ENCODE data around the gene MAGI2.

Gene MAGI2

GRCh38 chr7:78165854-78166253 is 1287.6 kb downstream of the MAGI2 start:
- H3K79me2 ChIP-seq (ENCODE audit: insufficient read depth, low read length): no peaks in the 10 kb centered on the region
- no peaks in the 10 kb centered on the region for H3F3A ChIP-seq (ENCODE audit: low read depth)
- H3K9ac ChIP-seq (ENCODE audit: low read depth, low read length, poor library complexity, severe bottlenecking): no peak overlapping the region
- no peak overlapping the region for H3K4me3 ChIP-seq (ENCODE audit: low read length, poor library complexity, severe bottlenecking)
- H3K9me3 ChIP-seq (ENCODE audit: insufficient read depth, low read depth, low read length): no peaks in the 10 kb centered on the region
- no peaks in the 10 kb centered on the region for H3K9me2 ChIP-seq (replicated peaks; ENCODE audit: low read depth, low read length)
- no peak overlapping the region for H3K4me2 ChIP-seq (ENCODE audit: low read depth, low read length, poor library complexity, severe bottlenecking)
- H3K27me3 ChIP-seq (ENCODE audit: insufficient read depth, low read length, poor library complexity, severe bottlenecking): no peaks in the 10 kb centered on the region
- H4K20me1 ChIP-seq (ENCODE audit: insufficient read depth, low read length, poor library complexity, severe bottlenecking): no peaks in the 10 kb centered on the region
- no peak overlapping the region for H2AFZ ChIP-seq (ENCODE audit: low read length)
- no peaks in the 10 kb centered on the region for H3K36me3 ChIP-seq (ENCODE audit: insufficient read depth, low read length)
- no peaks in the 10 kb centered on the region for H3K4me1 ChIP-seq (ENCODE audit: insufficient read depth, low read length, poor library complexity, severe bottlenecking)
- TF ChIP-seq CTCF (conservative IDR thresholded peaks at IDR 0.05; ENCODE audit: low read length): no peak
- no peak for TF ChIP-seq EZH2phosphoT487 (IDR thresholded peaks at IDR 0.05; ENCODE audit: borderline replicate concordance)

- no peaks in the 10 kb centered on the region for H3K9me3 ChIP-seq (ENCODE audit: insufficient read depth, low read depth, low read length)
- H2AFZ ChIP-seq (ENCODE audit: low read length): no peak overlapping the region
- H3K9ac ChIP-seq (ENCODE audit: low read depth, low read length, poor library complexity, severe bottlenecking): no peak overlapping the region
- no peaks in the 10 kb centered on the region for H3K27me3 ChIP-seq (ENCODE audit: insufficient read depth, low read length, poor library complexity, severe bottlenecking)
- no peaks in the 10 kb centered on the region for H3K4me1 ChIP-seq (ENCODE audit: insufficient read depth, low read length, poor library complexity, severe bottlenecking)
- no peak overlapping the region for H3K4me3 ChIP-seq (ENCODE audit: low read length, poor library complexity, severe bottlenecking)
- H4K20me1 ChIP-seq (ENCODE audit: insufficient read depth, low read length, poor library complexity, severe bottlenecking): no peaks in the 10 kb centered on the region
- no peak overlapping the region for H3K4me2 ChIP-seq (ENCODE audit: low read depth, low read length, poor library complexity, severe bottlenecking)
- H3K79me2 ChIP-seq (ENCODE audit: insufficient read depth, low read length): no peaks in the 10 kb centered on the region
- no peak for TF ChIP-seq EZH2phosphoT487 (IDR thresholded peaks at IDR 0.05; ENCODE audit: borderline replicate concordance)
- TF ChIP-seq CTCF (conservative IDR thresholded peaks at IDR 0.05; ENCODE audit: low read length): no peak
- no peaks in the 10 kb centered on the region for H3K9me2 ChIP-seq (replicated peaks; ENCODE audit: low read depth, low read length)
- H3F3A ChIP-seq (ENCODE audit: low read depth): no peaks in the 10 kb centered on the region
- no peaks in the 10 kb centered on the region for H3K36me3 ChIP-seq (ENCODE audit: insufficient read depth, low read length)
These were observed 1288.0 kb downstream of the MAGI2 start for GRCh38 chr7:78165454-78165853.

- Histone ChIP-seq H3K27me3 (ENCODE audit: insufficient read depth, low read length, poor library complexity, severe bottlenecking) (no peaks in the 10 kb centered on the region), H3K9me2 (replicated peaks; ENCODE audit: low read depth, low read length) (no peaks in the 10 kb centered on the region), H3K9me3 (ENCODE audit: insufficient read depth, low read depth, low read length) (no peaks in the 10 kb centered on the region), H4K20me1 (ENCODE audit: insufficient read depth, low read length, poor library complexity, severe bottlenecking) (no peaks in the 10 kb centered on the region), H3K9ac (ENCODE audit: low read depth, low read length, poor library complexity, severe bottlenecking) (no peak overlapping the region), H3K4me2 (ENCODE audit: low read depth, low read length, poor library complexity, severe bottlenecking) (no peak overlapping the region), H3K4me3 (ENCODE audit: low read length, poor library complexity, severe bottlenecking) (no peak overlapping the region), H3K79me2 (ENCODE audit: insufficient read depth, low read length) (no peaks in the 10 kb centered on the region), H3K4me1 (ENCODE audit: insufficient read depth, low read length, poor library complexity, severe bottlenecking) (no peaks in the 10 kb centered on the region), H2AFZ (ENCODE audit: low read length) (no peak overlapping the region), H3K36me3 (ENCODE audit: insufficient read depth, low read length) (no peaks in the 10 kb centered on the region), H3F3A (ENCODE audit: low read depth) (no peaks in the 10 kb centered on the region)
- TF ChIP-seq EZH2phosphoT487 (IDR thresholded peaks at IDR 0.05; ENCODE audit: borderline replicate concordance) (no peak), CTCF (conservative IDR thresholded peaks at IDR 0.05; ENCODE audit: low read length) (no peak)
These were observed 1289.0 kb downstream of the MAGI2 start for GRCh38 chr7:78164459-78164858.

All from Loucy (cell line).